DMS 273 treated with DMSO at 0.1 percent for 48 hours (cell line): ENCODE measurements around the gene MED27.
"Not testable (repeated sequence)": the region's sequence is repeated elsewhere in the genome, so short reads cannot be mapped to it uniquely, and the experiment has no call there.

Experiments
- DNase-seq: peaks from one replicate; lab custom pipeline; 2025; lab: John Stamatoyannopoulos, UW

MED27 gene

GRCh38 chr9:132015866-132016265, 63.8 kb downstream of the MED27 start:
- no peak for DNase-seq

- no peak for DNase-seq
These were observed 65.4 kb downstream of the MED27 start for GRCh38 chr9:132014218-132014805.

- no peak for DNase-seq
These were observed 66.8 kb downstream of the MED27 start for GRCh38 chr9:132012704-132013357.

- DNase-seq, result no peak
These were observed 67.8 kb downstream of the MED27 start for GRCh38 chr9:132011896-132012295.

GRCh38 chr9:132011309-132011708, 68.4 kb downstream of the MED27 start:
- DNase-seq, result no peak

- DNase-seq, result not testable (repeated sequence)
These were observed 69.5 kb downstream of the MED27 start for GRCh38 chr9:132010201-132010600.

- no peak for DNase-seq
These were observed 70.5 kb downstream of the MED27 start for GRCh38 chr9:132008855-132009812.

GRCh38 chr9:132008184-132008803, 71.4 kb downstream of the MED27 start:
- DNase-seq, result no peak

GRCh38 chr9:132007371-132008025, 72.2 kb downstream of the MED27 start:
- DNase-seq, result no peak

GRCh38 chr9:132006677-132007370, 72.8 kb downstream of the MED27 start:
- peak; percentile 32 for DNase-seq

GRCh38 chr9:132005899-132006298, 73.8 kb downstream of the MED27 start:
- no peak for DNase-seq

- no peak for DNase-seq
These were observed 75.3 kb downstream of the MED27 start for GRCh38 chr9:132004323-132004722.

GRCh38 chr9:132003896-132004295, 75.8 kb downstream of the MED27 start:
- DNase-seq, result no peak

GRCh38 chr9:132003319-132003704, 76.4 kb downstream of the MED27 start:
- DNase-seq, result no peak

GRCh38 chr9:132002643-132003318, 76.9 kb downstream of the MED27 start:
- DNase-seq, result no peak

- no peak for DNase-seq
These were observed 78.1 kb downstream of the MED27 start for GRCh38 chr9:132001567-132001966.

- DNase-seq, result no peak
These were observed 79.0 kb downstream of the MED27 start for GRCh38 chr9:132000659-132001058.

- DNase-seq, result no peak
These were observed 79.7 kb downstream of the MED27 start for GRCh38 chr9:131999692-132000551.

GRCh38 chr9:131997779-131998178, 81.9 kb downstream of the MED27 start:
- DNase-seq, result no peak

- no peak for DNase-seq
These were observed 82.6 kb downstream of the MED27 start for GRCh38 chr9:131997076-131997475.
